ENCODE measurements around the gene DNAH11.

Gene DNAH11

GRCh38 chr7:21943436-21943835 is 400.6 kb downstream of the DNAH11 start:
- TF ChIP-seq TEAD4 (IDR thresholded peaks at IDR 0.05) (no peak), YY1 (IDR thresholded peaks at IDR 0.05; ENCODE audit: low read depth) (no peak), CEBPB (IDR thresholded peaks at IDR 0.05) (no peak), REST (IDR thresholded peaks at IDR 0.05; ENCODE audit: low read depth) (no peak), NFIC (IDR thresholded peaks at IDR 0.05) (no peak), ZBTB7A (IDR thresholded peaks at IDR 0.05; ENCODE audit: low read depth) (no peak), TCF12 (IDR thresholded peaks at IDR 0.05; ENCODE audit: low read depth) (no peak), USF1 (IDR thresholded peaks at IDR 0.05) (no peak), RAD21 (IDR thresholded peaks at IDR 0.05; ENCODE audit: low read depth) (no peak), MAX (IDR thresholded peaks at IDR 0.05) (no peak)

- TF ChIP-seq TCF12 (IDR thresholded peaks at IDR 0.05; ENCODE audit: low read depth), result peak; percentile 43; the same call in 1 of the 2 replicates
- TF ChIP-seq EP300 (IDR thresholded peaks at IDR 0.05; ENCODE audit: borderline replicate concordance), result no peak
- peak; percentile 38; the same call in 1 of the 2 replicates for TF ChIP-seq MAX (IDR thresholded peaks at IDR 0.05)
- TF ChIP-seq NFIC (IDR thresholded peaks at IDR 0.05), result peak; percentile 17
Observed at GRCh38 chr7:21944616-21945453, 402.0 kb downstream of the DNAH11 start.

- TF ChIP-seq ZBTB7A (IDR thresholded peaks at IDR 0.05; ENCODE audit: low read depth) (peak; percentile 66; the same call in 1 of the 2 replicates), TCF12 (IDR thresholded peaks at IDR 0.05; ENCODE audit: low read depth) (peak; percentile 25), TEAD4 (IDR thresholded peaks at IDR 0.05) (peak; percentile 59), NFIC (IDR thresholded peaks at IDR 0.05) (no peak; the same call in 1 of the 2 replicates), YY1 (IDR thresholded peaks at IDR 0.05; ENCODE audit: low read depth) (peak; percentile 21; the same call in 1 of the 2 replicates), REST (IDR thresholded peaks at IDR 0.05; ENCODE audit: low read depth) (no peak), RAD21 (IDR thresholded peaks at IDR 0.05; ENCODE audit: low read depth) (no peak; the same call in 1 of the 2 replicates), CREB1 (IDR thresholded peaks at IDR 0.05; ENCODE audit: low read depth) (no peak), MAX (IDR thresholded peaks at IDR 0.05) (peak; percentile 91), EGR1 (IDR thresholded peaks at IDR 0.05) (peak; percentile 41), EP300 (IDR thresholded peaks at IDR 0.05; ENCODE audit: borderline replicate concordance) (peak; percentile 62), TAF1 (IDR thresholded peaks at IDR 0.05; ENCODE audit: low read depth) (peak; percentile 81), CEBPB (IDR thresholded peaks at IDR 0.05) (no peak), FOXM1 (IDR thresholded peaks at IDR 0.05; ENCODE audit: borderline replicate concordance, low read depth) (no peak), USF1 (IDR thresholded peaks at IDR 0.05) (no peak; the same call in 1 of the 2 replicates)
Observed at GRCh38 chr7:21945454-21946221, 402.8 kb downstream of the DNAH11 start, which contains the start of gene CDCA7L. CDCA7L (minus strand) TSS chr7:21945899; CDS start chr7:21945804, 95 bp downstream.

- TF ChIP-seq EGR1 (IDR thresholded peaks at IDR 0.05), result 0 out of 2 replicates have a peak, but pooled peaks have one; percentile 1
- TF ChIP-seq NFIC (IDR thresholded peaks at IDR 0.05), result peak; percentile 84
- no peak for TF ChIP-seq REST (IDR thresholded peaks at IDR 0.05; ENCODE audit: low read depth)
- TF ChIP-seq TCF12 (IDR thresholded peaks at IDR 0.05; ENCODE audit: low read depth), result 0 out of 2 replicates have a peak, but pooled peaks have one; percentile 3
- TF ChIP-seq ZBTB7A (IDR thresholded peaks at IDR 0.05; ENCODE audit: low read depth), result no peak
- 0 out of 2 replicates have a peak, but pooled peaks have one; percentile 22 for TF ChIP-seq FOXM1 (IDR thresholded peaks at IDR 0.05; ENCODE audit: borderline replicate concordance, low read depth)
- TF ChIP-seq CEBPB (IDR thresholded peaks at IDR 0.05), result 0 out of 2 replicates have a peak, but pooled peaks have one; percentile 25
- no peak for TF ChIP-seq EP300 (IDR thresholded peaks at IDR 0.05; ENCODE audit: borderline replicate concordance)
Observed at GRCh38 chr7:21946222-21946709, 403.4 kb downstream of the DNAH11 start.

All from Ishikawa (cell line).